H1 (cell line): ENCODE data around the gene MBD3. TPM values are rescaled to one million over a fixed set of nuclear protein-coding genes. Genes with fewer than 3 reads are reported as not detected.
A peak's percentile ranks its signal among the peaks of the same experiment; 100 is the strongest.

Source experiments
- CTCF ChIA-PET: fragments of 300-600 bp; sonication (Branson Sonifier 250); formaldehyde crosslinking; loops from one replicate; lab custom pipeline; 2021; ENCODE audit not compliant: partially characterized antibody; lab: Charles Lee
- POLR2A ChIA-PET: fragments of 300-600 bp; sonication (Branson Sonifier 250); formaldehyde crosslinking; loops from one replicate; lab custom pipeline; 2021; ENCODE audit warnings: inconsistent platforms; ENCODE audit not compliant: partially characterized antibody; lab: Charles Lee
- DNase-seq, 2 experiments: peaks; one replicate each; pipeline versions ENCODE4 v3.0.0 to v3.0.0-alpha.2; 2010 to 2022; ENCODE audit warnings: low spot score in 2 of 2, low read depth in 1 of 2, mixed read lengths in 1 of 2
- FAIRE-seq: peaks from 2 replicates; lab custom pipeline; 2011; peaks lifted over from hg19 to GRCh38; lab: Jason Lieb, UNC
- H2AFZ ChIP-seq: 2 replicates; pipeline ENCODE4 v1.8.1; 2012; ENCODE audit warnings: low read length, inconsistent platforms
- H2AK5ac ChIP-seq: 2 replicates; pipeline ENCODE4 v1.6.1; 2013; ENCODE audit warnings: low read depth, low read length
- H2BK120ac ChIP-seq: replicated peaks from 2 replicates; pipeline ENCODE3; 2013; ENCODE audit warnings: low read depth, low read length, inconsistent platforms
- H2BK12ac ChIP-seq: 2 replicates; pipeline ENCODE4 v1.6.1; 2013; ENCODE audit warnings: low read depth, low read length
- H2BK15ac ChIP-seq: 2 replicates; pipeline ENCODE4 v1.6.1; 2013; ENCODE audit warnings: low read length
- H2BK20ac ChIP-seq: 2 replicates; pipeline ENCODE4 v1.6.1; 2013; ENCODE audit warnings: low read length
- H2BK5ac ChIP-seq: 2 replicates; pipeline ENCODE4 v1.6.1; 2013; ENCODE audit warnings: low read depth, low read length
- H3K14ac ChIP-seq: 2 replicates; pipeline ENCODE4 v1.6.1; 2013; ENCODE audit warnings: inconsistent platforms; ENCODE audit not compliant: insufficient read length
- H3K18ac ChIP-seq: 2 replicates; pipeline ENCODE4 v1.6.1; 2013; ENCODE audit warnings: low read length; ENCODE audit errors: extremely low read depth
- H3K23ac ChIP-seq: 2 replicates; pipeline ENCODE4 v1.6.1; 2013; ENCODE audit warnings: inconsistent platforms; ENCODE audit not compliant: insufficient read length
- H3K23me2 ChIP-seq: 2 replicates; pipeline ENCODE4 v1.6.1; 2013; ENCODE audit warnings: low read depth, low read length
- H3K27ac ChIP-seq: 2 replicates; pipeline ENCODE4 v1.6.1; 2011; ENCODE audit warnings: low read depth, low read length, inconsistent platforms
- H3K27me3 ChIP-seq, 4 experiments: replicated peaks in 1 of 4; 1 replicate in 1 of 4; 2 replicates in 3 of 4; pipeline versions ENCODE4 v1.6.1 to v1.8.1; 2011 to 2013; ENCODE audit warnings: low read length in 3 of 4, mild to moderate bottlenecking in 3 of 4, inconsistent platforms in 2 of 4, mixed read lengths in 2 of 4, moderate library complexity in 1 of 4; ENCODE audit not compliant: control insufficient read depth in 3 of 4, insufficient read depth in 3 of 4; ENCODE audit errors: extremely low read depth in 1 of 4
- H3K36me3 ChIP-seq, 4 experiments: 2 replicates each; pipeline versions ENCODE4 v1.6.1 to v1.8.1; 2011 to 2013; ENCODE audit warnings: mild to moderate bottlenecking in 4 of 4, low read length in 3 of 4, moderate library complexity in 2 of 4, control low read depth in 1 of 4, inconsistent platforms in 1 of 4; ENCODE audit not compliant: insufficient read depth in 4 of 4, control insufficient read depth in 2 of 4
- H3K4ac ChIP-seq: replicated peaks from 2 replicates; pipeline ENCODE3; 2013; ENCODE audit warnings: low read length, low read depth, mixed read lengths, inconsistent platforms; ENCODE audit not compliant: insufficient read length
- H3K4me1 ChIP-seq, 4 experiments: replicated peaks in 1 of 4; 1 replicate in 1 of 4; 2 replicates in 3 of 4; pipeline versions ENCODE4 v1.6.1 to v1.8.1; 2011 to 2013; ENCODE audit warnings: low read length in 3 of 4, inconsistent platforms in 2 of 4, mixed read lengths in 1 of 4; ENCODE audit not compliant: insufficient read depth in 4 of 4, control insufficient read depth in 3 of 4
- H3K4me2 ChIP-seq, 2 experiments: 2 replicates each; pipeline versions ENCODE4 v1.6.1 to v1.8.1; 2011 to 2013; ENCODE audit warnings: low read depth in 2 of 2, low read length in 2 of 2, control low read depth in 1 of 2, inconsistent platforms in 1 of 2, mild to moderate bottlenecking in 1 of 2; ENCODE audit not compliant: insufficient read depth in 1 of 2
- H3K4me3 ChIP-seq, 4 experiments: fragments of 200-600, 300-600 bp in 1 of 4; sonication (generic), shearing (Covaris generic), sonication (Bioruptor Twin) in 1 of 4; 2 replicates each; pipeline versions ENCODE4 v1.5.1 to v1.8.1; 2011 to 2016; ENCODE audit warnings: low read length in 4 of 4, low read depth in 3 of 4, control low read depth in 2 of 4, inconsistent platforms in 2 of 4, mild to moderate bottlenecking in 2 of 4, mixed read lengths in 1 of 4, moderate library complexity in 1 of 4; ENCODE audit not compliant: insufficient read depth in 2 of 4; ENCODE audit errors: extremely low read depth in 1 of 4
- H3K56ac ChIP-seq: replicated peaks from 2 replicates; pipeline ENCODE3; 2013; ENCODE audit warnings: low read depth, mild to moderate bottlenecking, mixed read lengths, low read length, inconsistent platforms; ENCODE audit not compliant: insufficient read length
- H3K79me1 ChIP-seq: 2 replicates; pipeline ENCODE4 v1.6.1; 2013; ENCODE audit warnings: low read depth, low read length, control low read depth
- H3K79me2 ChIP-seq, 2 experiments: 2 replicates each; pipeline versions ENCODE4 v1.6.1 to v1.8.1; 2012 to 2013; ENCODE audit warnings: low read length in 2 of 2, mild to moderate bottlenecking in 2 of 2, inconsistent platforms in 1 of 2; ENCODE audit not compliant: insufficient read depth in 2 of 2, control insufficient read depth in 1 of 2
- H3K9ac ChIP-seq, 4 experiments: replicated peaks in 1 of 4; 1 replicate in 1 of 4; 2 replicates in 3 of 4; pipeline versions ENCODE4 v1.6.1 to v1.8.1; 2011 to 2013; ENCODE audit warnings: low read depth in 3 of 4, low read length in 3 of 4, control low read depth in 2 of 4, mild to moderate bottlenecking in 2 of 4, moderate library complexity in 2 of 4, inconsistent platforms in 1 of 4; ENCODE audit errors: extremely low read depth in 1 of 4
- H3K9me3 ChIP-seq, 2 experiments: 2 replicates each; pipeline versions ENCODE4 v1.6.1 to v1.8.1; 2012 to 2013; ENCODE audit warnings: mild to moderate bottlenecking in 2 of 2, moderate library complexity in 2 of 2, control low read depth in 1 of 2, inconsistent platforms in 1 of 2, low read depth in 1 of 2, low read length in 1 of 2, mixed read lengths in 1 of 2; ENCODE audit not compliant: insufficient read depth in 2 of 2
- H4K20me1 ChIP-seq, 2 experiments: replicated peaks in 1 of 2; 2 replicates each; pipeline versions ENCODE3 to v1.8.1; 2011 to 2013; ENCODE audit warnings: inconsistent platforms in 2 of 2, low read length in 2 of 2, mild to moderate bottlenecking in 1 of 2; ENCODE audit not compliant: insufficient read depth in 2 of 2, control insufficient read depth in 1 of 2
- H4K5ac ChIP-seq: 2 replicates; pipeline ENCODE4 v1.6.1; 2013; ENCODE audit warnings: low read length, low read depth, mixed read lengths, inconsistent platforms; ENCODE audit not compliant: insufficient read length
- H4K8ac ChIP-seq: 2 replicates; pipeline ENCODE4 v1.8.0; 2013; ENCODE audit warnings: mild to moderate bottlenecking, moderate library complexity, low read length, inconsistent platforms; ENCODE audit not compliant: insufficient read depth; ENCODE audit errors: extremely low read depth
- H4K91ac ChIP-seq: replicated peaks from 2 replicates; pipeline ENCODE3; 2013; ENCODE audit warnings: low read length, mixed read lengths, inconsistent platforms; ENCODE audit not compliant: insufficient read length
- EZH2 ChIP-seq: fragments of 200-600 bp; sonication (generic); IDR thresholded peaks from 2 replicates; pipeline ENCODE4 v1.7.1; 2012; ENCODE audit warnings: low read depth, mild to moderate bottlenecking, moderate library complexity, low read length, inconsistent platforms; ENCODE audit not compliant: severe bottlenecking
- GTF2F1 ChIP-seq: IDR thresholded peaks from 2 replicates; pipeline ENCODE4 v1.6.1; 2012; ENCODE audit warnings: low read depth, low read length, improper control_type of control experiment, borderline replicate concordance
- HDAC2 ChIP-seq, 2 experiments: fragments of 300-600 bp in 1 of 2; sonication (generic) in 1 of 2; IDR thresholded peaks; 2 replicates each; pipeline ENCODE4 v1.6.1; 2011 to 2012; ENCODE audit warnings: low read depth in 2 of 2, low read length in 2 of 2, mild to moderate bottlenecking in 2 of 2, moderate library complexity in 2 of 2, borderline replicate concordance in 1 of 2, inconsistent platforms in 1 of 2
- JUND ChIP-seq: IDR thresholded peaks from 2 replicates; pipeline ENCODE4 v1.6.1; 2011; ENCODE audit warnings: mild to moderate bottlenecking, improper control_type of control experiment, low read length
- KDM1A ChIP-seq: fragments of 200-600, 300-600 bp; sonication (generic); IDR thresholded peaks from 2 replicates; pipeline ENCODE4 v1.7.1; 2016; ENCODE audit warnings: mild to moderate bottlenecking, low read length, borderline replicate concordance
- KDM4A ChIP-seq: IDR thresholded peaks from one replicate; pipeline ENCODE4 v1.7.1; 2012; ENCODE audit warnings: low read depth, mild to moderate bottlenecking, moderate library complexity, low read length, inconsistent platforms; ENCODE audit not compliant: severe bottlenecking
- POLR2A ChIP-seq, 2 experiments: IDR thresholded peaks; 1 replicate in 1 of 2; 2 replicates in 1 of 2; pipeline ENCODE4 v1.6.1; 2011; ENCODE audit warnings: low read depth in 2 of 2, low read length in 2 of 2, mild to moderate bottlenecking in 2 of 2; ENCODE audit errors: control extremely low read depth in 1 of 2
- RAD21 ChIP-seq, 2 experiments: IDR thresholded peaks in 1 of 2; conservative IDR thresholded peaks in 1 of 2; 2 replicates each; pipeline ENCODE4 v1.6.1; 2011; ENCODE audit warnings: low read depth in 2 of 2, low read length in 2 of 2, improper control_type of control experiment in 1 of 2, inconsistent platforms in 1 of 2, mild to moderate bottlenecking in 1 of 2, moderate library complexity in 1 of 2
- SAP30 ChIP-seq: fragments of 300-600 bp; sonication (generic); IDR thresholded peaks from 2 replicates; pipeline ENCODE4 v1.7.1; 2012; ENCODE audit warnings: low read length, moderate library complexity, mild to moderate bottlenecking, inconsistent platforms; ENCODE audit not compliant: insufficient read depth, insufficient replicate concordance
- SIRT6 ChIP-seq: IDR thresholded peaks from one replicate; pipeline ENCODE4 v1.7.1; 2012; ENCODE audit warnings: low read length, inconsistent platforms
- SP1 ChIP-seq: IDR thresholded peaks from 2 replicates; pipeline ENCODE4 v1.6.1; 2011; ENCODE audit warnings: low read depth, low read length
- SUZ12 ChIP-seq: fragments of 200-600 bp; sonication (generic); IDR thresholded peaks from 2 replicates; pipeline ENCODE4 v1.6.1; 2012; ENCODE audit warnings: mild to moderate bottlenecking, inconsistent platforms, low read length, moderate library complexity, mixed read lengths
- WGBS, 2 experiments: shearing (Covaris generic) in 1 of 2; methylation state at CpG; one replicate each; pipeline versions ENCODE4 v1.1.6 to v1.1.7; 2013 to 2015; ENCODE audit warnings: low lambda C conversion rate in 2 of 2, mixed read lengths in 2 of 2, inconsistent platforms in 1 of 2, low coverage in 1 of 2, missing lambda C conversion rate in 1 of 2; ENCODE audit not compliant: insufficient replicate concordance in 2 of 2, insufficient coverage in 1 of 2, insufficient read length in 1 of 2; ENCODE audit errors: extremely low coverage in 1 of 2, missing lambda C conversion rate in 1 of 2; 5-methylcytosine and 5-hydroxymethylcytosine counted together
- polyA plus RNA-seq, 7 experiments: library from polyadenylated mRNA; depleted of rRNA in 3 of 7; stranded (reverse) in 5 of 7; unstranded in 2 of 7; fragments of >200 nt in 5 of 7; fragments of 200-250 nt in 2 of 7; gene quantifications; 1 replicate in 5 of 7; 2 replicates in 1 of 7; 4 replicates in 1 of 7; pipeline versions ENCODE4 v1.2.1 to v1.2.3, GENCODE V29; 2011 to 2013; ENCODE audit warnings: missing spikeins in 2 of 7, mixed read lengths in 2 of 7
- total RNA-seq: library from RNA; stranded (reverse); fragmentation: NEBNext Ultra II Directional; extraction: Animal tissue kit (Norgen Biotek cat#: 25700); gene quantifications from 2 replicates; pipeline ENCODE4 v1.2.1, GENCODE V29; 2021
- TF ChIP-seq, protein P1 (sequence below): IDR thresholded peaks from 2 replicates; pipeline ENCODE4 v1.6.1; 2012; ENCODE audit warnings: inconsistent platforms

Gene MBD3
- total and polyA plus RNA-seq, 2 of the 8 experiments (the other 6 are each of a cell fraction or from before 2014, with no cell fraction given): 88.2 to 110 TPM

GRCh38 chr19:1622541-1622940 is 29.9 kb upstream of the MBD3 start:
- ChIA-PET POLR2A (interaction anchor here (1.2 to 2.5 kb wide), 5 partner anchors 12 to 29 kb away, joined by 3 to 8 read pairs (median 5); no protein-coding TSS in a partner anchor), CTCF (interaction anchor here (0.6 to 1.3 kb wide), 5 partner anchors 17 to 746 kb away, joined by 3 to 4 read pairs (median 4); no protein-coding TSS in a partner anchor)
- Histone ChIP-seq H2BK5ac (peak overlapping the region; percentile 30; the same call in 1 of the 2 replicates), H3K79me2 (peaks cover 0 to 2% of the 10 kb centered on the region in 2 experiments; a peak in 1 of 4 replicates), H3K23me2 (no peaks in the 10 kb centered on the region), H3K18ac (no peak overlapping the region), H2AFZ (no peak overlapping the region), H4K5ac (no peak overlapping the region), H3K23ac (no peak overlapping the region), H3K14ac (no peak overlapping the region), H2BK20ac (no peak overlapping the region), H4K91ac (no peak overlapping the region), H3K56ac (no peak overlapping the region), H3K36me3 (peaks cover 9 to 67% (median 45%) of the 10 kb centered on the region in 4 experiments), H3K4me1 (peaks cover 0 to 8% (median 4%) of the 10 kb centered on the region in 4 experiments; a peak in 3 of 7 replicates), H2AK5ac (no peak overlapping the region), H4K20me1 (peaks cover 22 to 29% of the 10 kb centered on the region in 2 experiments), H4K8ac (peak overlapping the region; percentile 86; the same call in 1 of the 2 replicates), H3K4ac (no peak overlapping the region), H3K27me3 (no peaks in the 10 kb centered on the region), H3K4me2 (no peak overlapping the region), H2BK12ac (0 out of 2 replicates have a peak overlapping the region, but pooled peaks have one; percentile 39)
- DNase-seq (no peak), FAIRE-seq (no peak)
- WGBS, 2 experiments: 87% methylated on average over 5 of the region's 5 CpGs; no CpG with 5 or more reads in 1 of the 2 experiments
- TF ChIP-seq POLR2A (IDR thresholded peaks at IDR 0.05; ENCODE audit: control extremely low read depth in 1 of 2, low read depth in 2 of 2, low read length in 2 of 2) (no peak), SAP30 (no peak), SP1 (no peak), GTF2F1 (no peak), KDM4A (no peak), HDAC2 (IDR thresholded peaks at IDR 0.05; ENCODE audit: borderline replicate concordance in 1 of 2, low read depth in 2 of 2, low read length in 2 of 2) (no peak), JUND (no peak), SIRT6 (no peak), SUZ12 (no peak), RAD21 (IDR thresholded peaks at IDR 0.05 in 1 of 2, conservative IDR thresholded peaks at IDR 0.05 in 1 of 2; ENCODE audit: low read depth in 2 of 2, low read length in 2 of 2) (no peak), EZH2 (no peak), KDM1A (no peak)
- TF ChIP-seq, protein P1, sequence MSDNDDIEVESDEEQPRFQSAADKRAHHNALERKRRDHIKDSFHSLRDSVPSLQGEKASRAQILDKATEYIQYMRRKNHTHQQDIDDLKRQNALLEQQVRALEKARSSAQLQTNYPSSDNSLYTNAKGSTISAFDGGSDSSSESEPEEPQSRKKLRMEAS: no peak
- TF ChIP-seq, all 59 proteins: peak for 0
- no peak overlapping the region for H2BK15ac ChIP-seq
- peak overlapping the region in 1 of 4 experiments; percentile 35; a peak in 2 of 7 replicates for H3K9ac ChIP-seq
- no peak overlapping the region for H3K4me3 ChIP-seq
- H2BK120ac ChIP-seq: no peak overlapping the region
- peaks cover 5% of the 10 kb centered on the region; the same call in 1 of the 2 replicates for H3K79me1 ChIP-seq
- H3K27ac ChIP-seq: no peak overlapping the region
- H3K9me3 ChIP-seq: no peaks in the 10 kb centered on the region
